ENCODE measurements around the gene CSTF3. TPM values are rescaled to one million over a fixed set of nuclear protein-coding genes. Genes with fewer than 3 reads are reported as not detected.

Gene CSTF3
- total RNA-seq, 4 donors from 2014 or later = 8.0 to 21.0 (median 12.5) TPM

GRCh38 chr11:33158596-33159275 lies 2.5 kb downstream of the CSTF3 start:
- no peak for DNase-seq (ENCODE audit: low spot score in 2 of 2)
- no peaks in the 10 kb centered on the region for H3K9me3 ChIP-seq
- 86% methylated on average over 5 of the region's 5 CpGs for WGBS, 2 donors
- no peaks in the 10 kb centered on the region for H3K36me3 ChIP-seq
- H3K27ac ChIP-seq = no peak overlapping the region
- H3K4me1 ChIP-seq = peaks cover 0 to 44% (median 13%) of the 10 kb centered on the region in 4 donors
- TF ChIP-seq CTCF (IDR thresholded peaks at IDR 0.05) (no peak), POLR2A (IDR thresholded peaks at IDR 0.05) (no peak)
- no peak overlapping the region for H3K4me3 ChIP-seq
- H3K27me3 ChIP-seq = no peaks in the 10 kb centered on the region

- Histone ChIP-seq H3K27me3 (no peaks in the 10 kb centered on the region), H3K4me3 (no peak overlapping the region), H3K9me3 (no peaks in the 10 kb centered on the region), H3K4me1 (peaks cover 0 to 44% (median 13%) of the 10 kb centered on the region in 4 donors), H3K36me3 (peaks cover 0 to 2% (median 0%) of the 10 kb centered on the region in 3 donors), H3K27ac (no peak overlapping the region)
- 94 to 96% methylated on average over 5 of the region's 5 CpGs for WGBS, 2 donors
- no peak for TF ChIP-seq POLR2A (IDR thresholded peaks at IDR 0.05)
- no peak for TF ChIP-seq EP300 (IDR thresholded peaks at IDR 0.05)
- TF ChIP-seq CTCF (IDR thresholded peaks at IDR 0.05) = no peak
- no peak for DNase-seq (ENCODE audit: low spot score in 2 of 2)
Measured at GRCh38 chr11:33157103-33158027, 3.9 kb downstream of the CSTF3 start.

GRCh38 chr11:33151399-33151798 lies 9.9 kb downstream of the CSTF3 start:
- Histone ChIP-seq H3K27ac (no peak overlapping the region), H3K4me3 (no peak overlapping the region), H3K36me3 (peaks cover 0 to 11% (median 0%) of the 10 kb centered on the region in 3 donors), H3K4me1 (peaks cover 0 to 7% (median 2%) of the 10 kb centered on the region in 4 donors), H3K9me3 (no peaks in the 10 kb centered on the region), H3K27me3 (no peaks in the 10 kb centered on the region)
- 53 to 63% methylated on average over 5 of the region's 5 CpGs for WGBS, 2 donors
- no peak for DNase-seq (ENCODE audit: low spot score in 2 of 2)
- no peak for TF ChIP-seq CTCF (IDR thresholded peaks at IDR 0.05)
- no peak for TF ChIP-seq POLR2A (IDR thresholded peaks at IDR 0.05)
- no peak for TF ChIP-seq EP300 (IDR thresholded peaks at IDR 0.05)

GRCh38 chr11:33147559-33147958 lies 13.7 kb downstream of the CSTF3 start:
- H3K9me3 ChIP-seq = no peaks in the 10 kb centered on the region
- H3K4me3 ChIP-seq = no peak overlapping the region
- H3K4me1 ChIP-seq = peaks cover 0 to 7% (median 0%) of the 10 kb centered on the region in 4 donors
- peaks cover 0 to 10% (median 0%) of the 10 kb centered on the region in 3 donors for H3K36me3 ChIP-seq
- no peaks in the 10 kb centered on the region for H3K27me3 ChIP-seq
- no peak for DNase-seq (ENCODE audit: low spot score in 2 of 2)
- no peak overlapping the region for H3K27ac ChIP-seq
- WGBS, 2 donors = 73 to 80% methylated on average over 5 of the region's 5 CpGs
- TF ChIP-seq CTCF (IDR thresholded peaks at IDR 0.05) (no peak), POLR2A (IDR thresholded peaks at IDR 0.05) (no peak), EP300 (IDR thresholded peaks at IDR 0.05) (no peak)

All from tibial nerve (tissue), 4 donors.